IMR-90 (cell line): ENCODE data around the gene RALGAPA2. TPM values are rescaled to one million over a fixed set of nuclear protein-coding genes. Genes with fewer than 3 reads are reported as not detected.

Experiments used
- ATAC-seq: fragments of 200-7000 bp; cut with Tn5 transposase; 2 replicates; pipeline ENCODE4 v1.9.1; 2020; ENCODE audit warnings: low read depth, mild to moderate bottlenecking, moderate library complexity
- BruUV-seq: library from RNA; stranded (reverse); fragments of 400-500 nt; replicated peaks from 2 replicates; lab custom pipeline; 2021; lab: Mats Ljungman, UMichigan
- CTCF ChIA-PET: fragments of 300-600 bp; formaldehyde crosslinking; extraction: SDS; loops from one replicate; lab custom pipeline; 2021; ENCODE audit warnings: antibody characterized with exemption; lab: Yijun Ruan, JAX
- POLR2A ChIA-PET: fragments of 300-600 bp; sonication (Branson Sonifier 250); formaldehyde crosslinking; loops from one replicate; lab custom pipeline; 2022; ENCODE audit warnings: antibody characterized with exemption; ENCODE audit not compliant: unreplicated experiment; lab: Charles Lee
- DNase-seq: peaks from one replicate; pipeline ENCODE4 v3.0.0; 2013
- H2AFZ ChIP-seq: replicated peaks from 2 replicates; pipeline ENCODE3; 2013; ENCODE audit warnings: low read length, mild to moderate bottlenecking; ENCODE audit not compliant: poor library complexity
- H2AK5ac ChIP-seq: 2 replicates; pipeline ENCODE4 v1.6.1; 2013; ENCODE audit warnings: low read depth, low read length, inconsistent platforms
- H2AK9ac ChIP-seq: replicated peaks from 2 replicates; pipeline ENCODE3; 2013; ENCODE audit warnings: mild to moderate bottlenecking, low read depth, low read length, moderate library complexity; ENCODE audit not compliant: poor library complexity
- H2BK120ac ChIP-seq: 2 replicates; pipeline ENCODE4 v1.6.1; 2013; ENCODE audit warnings: low read depth, low read length, inconsistent platforms
- H2BK15ac ChIP-seq: 3 replicates; pipeline ENCODE4 v1.6.1; 2013; ENCODE audit warnings: low read depth, low read length, inconsistent platforms
- H2BK20ac ChIP-seq: 2 replicates; pipeline ENCODE4 v1.6.1; 2013; ENCODE audit warnings: low read depth, mild to moderate bottlenecking, inconsistent platforms, low read length, moderate library complexity
- H2BK5ac ChIP-seq: 2 replicates; pipeline ENCODE4 v1.6.1; 2013; ENCODE audit warnings: mild to moderate bottlenecking, low read depth, low read length, inconsistent platforms; ENCODE audit not compliant: poor library complexity, severe bottlenecking
- H3K14ac ChIP-seq: replicated peaks from 2 replicates; pipeline ENCODE4 v1.6.1; 2013; ENCODE audit warnings: low read depth, low read length, inconsistent platforms
- H3K18ac ChIP-seq: 2 replicates; pipeline ENCODE4 v1.6.1; 2013; ENCODE audit warnings: low read depth, low read length, control low read depth
- H3K23ac ChIP-seq: 2 replicates; pipeline ENCODE4 v1.6.1; 2013; ENCODE audit warnings: low read depth, low read length, inconsistent platforms
- H3K27ac ChIP-seq: 2 replicates; pipeline ENCODE4 v1.5.1; 2013; ENCODE audit warnings: mild to moderate bottlenecking, control low read depth, low read length; ENCODE audit not compliant: insufficient read depth
- H3K27me3 ChIP-seq: 2 replicates; pipeline ENCODE4 v1.6.1; 2013; ENCODE audit warnings: low read length; ENCODE audit not compliant: control insufficient read depth, insufficient read depth
- H3K36me3 ChIP-seq: 2 replicates; pipeline ENCODE4 v1.6.1; 2013; ENCODE audit warnings: low read length, mixed read lengths; ENCODE audit not compliant: control insufficient read depth, insufficient read depth
- H3K4ac ChIP-seq: 2 replicates; pipeline ENCODE4 v1.6.1; 2013; ENCODE audit warnings: low read depth, low read length, inconsistent platforms
- H3K4me1 ChIP-seq: 2 replicates; pipeline ENCODE4 v1.6.1; 2013; ENCODE audit warnings: low read length, mixed read lengths; ENCODE audit not compliant: control insufficient read depth, insufficient read depth
- H3K4me2 ChIP-seq: 2 replicates; pipeline ENCODE4 v1.6.1; 2013; ENCODE audit warnings: low read depth, mild to moderate bottlenecking, control low read depth, low read length, moderate library complexity
- H3K4me3 ChIP-seq: 2 replicates; pipeline ENCODE4 v1.5.1; 2013; ENCODE audit warnings: low read depth, mild to moderate bottlenecking, control low read depth, low read length, moderate library complexity; ENCODE audit not compliant: insufficient read depth
- H3K56ac ChIP-seq: 2 replicates; pipeline ENCODE4 v1.6.1; 2013; ENCODE audit warnings: low read length, inconsistent platforms; ENCODE audit not compliant: insufficient read depth; ENCODE audit errors: extremely low read depth
- H3K79me1 ChIP-seq, 2 experiments: 2 replicates each; pipeline ENCODE4 v1.6.1; 2013; ENCODE audit warnings: low read length in 2 of 2, inconsistent platforms in 1 of 2, low read depth in 1 of 2
- H3K9ac ChIP-seq: 2 replicates; pipeline ENCODE4 v1.6.1; 2013; ENCODE audit warnings: low read depth, low read length, control low read depth
- H3K9me1 ChIP-seq: 2 replicates; pipeline ENCODE4 v1.6.1; 2013; ENCODE audit warnings: low read length, inconsistent platforms; ENCODE audit not compliant: insufficient read depth
- H3K9me3 ChIP-seq: 2 replicates; pipeline ENCODE4 v1.6.1; 2013; ENCODE audit warnings: low read length; ENCODE audit not compliant: control insufficient read depth, insufficient read depth
- H4K20me1 ChIP-seq: 2 replicates; pipeline ENCODE4 v1.6.1; 2013; ENCODE audit warnings: low read length, inconsistent platforms; ENCODE audit not compliant: insufficient read depth
- H4K5ac ChIP-seq: 2 replicates; pipeline ENCODE4 v1.6.1; 2013; ENCODE audit warnings: mild to moderate bottlenecking, low read depth, low read length, control low read depth
- H4K8ac ChIP-seq, 2 experiments: 2 replicates each; pipeline ENCODE4 v1.6.1; 2013; ENCODE audit warnings: low read depth in 2 of 2, low read length in 2 of 2, control low read depth in 1 of 2, inconsistent platforms in 1 of 2
- H4K91ac ChIP-seq: 2 replicates; pipeline ENCODE4 v1.6.1; 2013; ENCODE audit warnings: low read depth, low read length, inconsistent platforms; ENCODE audit not compliant: insufficient read depth
- BHLHE40 ChIP-seq: fragments of 150-350 bp; IDR thresholded peaks from 2 replicates; pipeline ENCODE4 v1.6.1; 2016; ENCODE audit warnings: mild to moderate bottlenecking, low read depth, low read length
- CHD1 ChIP-seq: IDR thresholded peaks from 2 replicates; pipeline ENCODE4 v1.6.1; 2012; ENCODE audit warnings: low read depth, low read length, improper control_type of control experiment
- FOS ChIP-seq: fragments of 150-350 bp; IDR thresholded peaks from 2 replicates; pipeline ENCODE4 v1.6.1; 2016; ENCODE audit warnings: low read depth, low read length
- MAFK ChIP-seq: IDR thresholded peaks from 2 replicates; pipeline ENCODE4 v1.6.1; 2012; ENCODE audit warnings: low read depth, low read length, improper control_type of control experiment
- MAZ ChIP-seq: IDR thresholded peaks from 2 replicates; pipeline ENCODE4 v1.6.1; 2012; ENCODE audit warnings: low read depth, mild to moderate bottlenecking, low read length, improper control_type of control experiment, moderate library complexity, borderline replicate concordance
- MXI1 ChIP-seq: IDR thresholded peaks from 2 replicates; pipeline ENCODE4 v1.6.1; 2012; ENCODE audit warnings: low read depth, mild to moderate bottlenecking, low read length, moderate library complexity, borderline replicate concordance
- POLR2A ChIP-seq: IDR thresholded peaks from 2 replicates; pipeline ENCODE4 v1.6.1; 2012; ENCODE audit warnings: mild to moderate bottlenecking, low read depth, low read length
- RAD21 ChIP-seq: IDR thresholded peaks from 2 replicates; pipeline ENCODE4 v1.6.1; 2012; ENCODE audit warnings: low read length, improper control_type of control experiment
- RCOR1 ChIP-seq: IDR thresholded peaks from 2 replicates; pipeline ENCODE4 v1.6.1; 2012; ENCODE audit warnings: mild to moderate bottlenecking, low read length, improper control_type of control experiment; ENCODE audit not compliant: insufficient replicate concordance
- WGBS, 2 experiments: methylation state at CpG; one replicate each; pipeline versions ENCODE4 v1.1.5 to v1.1.7; 2013; ENCODE audit warnings: missing lambda C conversion rate in 2 of 2; ENCODE audit not compliant: insufficient read length in 1 of 2; ENCODE audit errors: extremely low coverage in 2 of 2; 5-methylcytosine and 5-hydroxymethylcytosine counted together
- dilution Hi-C: fragments of 300-500 bp; cut with HindIII; formaldehyde crosslinking; loops from one replicate; pipeline ENCODE4 v1.14.3; 2018; ENCODE audit warnings: low sequenced_read_pairs; ENCODE audit not compliant: unreplicated experiment
- in situ Hi-C: fragments of 300-500 bp; cut with MboI; formaldehyde crosslinking; loops from 3 replicates; pipeline ENCODE4 v1.14.3; 2019; ENCODE audit warnings: low sequenced_read_pairs, inconsistent platforms, mixed read lengths
- intact Hi-C: fragments of 100-400 bp; cut with micrococcal nuclease; formaldehyde crosslinking; loops from 2 replicates; pipeline ENCODE4 v1.10.0; 2022
- polyA plus RNA-seq, 3 experiments: library from polyadenylated mRNA; depleted of rRNA; stranded (reverse); fragments of >200 nt; gene quantifications; 2 replicates each; pipeline ENCODE4 v1.2.3, GENCODE V29; 2012; ENCODE audit warnings: low replicate concordance in 1 of 3
- total RNA-seq: library from RNA; depleted of rRNA; stranded (reverse); fragments of >200 nt; gene quantifications from 2 replicates; pipeline ENCODE4 v1.2.3, GENCODE V29; 2012
- TF ChIP-seq, protein P1 (sequence below): conservative IDR thresholded peaks from 2 replicates; pipeline ENCODE4 v1.5.1; 2012; ENCODE audit warnings: mild to moderate bottlenecking, low read depth, low read length, improper control_type of control experiment
- TF ChIP-seq, protein P2 (sequence below): fragments of 150-350 bp; IDR thresholded peaks from 2 replicates; pipeline ENCODE4 v1.6.1; 2017; ENCODE audit warnings: mild to moderate bottlenecking, antibody characterized with exemption, low read length, low read depth

RALGAPA2 gene
- total and polyA plus RNA-seq, 2 of the 4 experiments (the other 2 are of a cell fraction), result 1.3 to 3.9 TPM

DNA sequence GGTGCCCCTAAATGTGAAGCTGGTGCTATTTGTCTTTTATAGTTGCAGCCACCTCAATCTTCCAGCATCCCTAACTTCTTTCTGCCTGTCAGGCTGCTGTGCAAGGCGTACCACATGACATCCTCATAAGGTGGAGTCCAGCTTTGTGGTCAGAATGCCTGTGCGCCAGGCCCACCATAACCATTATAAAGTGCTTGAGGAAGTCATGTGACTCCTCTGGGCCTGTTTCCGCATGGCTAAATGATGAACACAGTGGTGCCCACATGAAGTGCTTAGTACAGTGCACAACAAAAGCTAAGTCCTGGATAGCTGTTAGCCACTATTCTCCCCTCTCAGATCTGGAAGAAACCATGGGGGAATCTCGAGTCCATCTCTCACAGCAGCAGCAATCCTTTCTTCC is 268.9 kb downstream of the RALGAPA2 start:
- POLR2A ChIA-PET, result no interaction called here
- dilution Hi-C loops, result no loop called here
- ATAC-seq, result no peak

More for the DNA sequence above, 268.9 kb downstream of the RALGAPA2 start:
- in situ Hi-C loops (no loop called here), intact Hi-C loops (no loop called here)
- peaks cover 3% of the 10 kb centered on the region; the same call in 1 of the 2 replicates for H3K4me1 ChIP-seq
- H3K4me2 ChIP-seq, result no peak overlapping the region
- no peak overlapping the region for H3K27ac ChIP-seq
- H3K79me1 ChIP-seq, result no peaks in the 10 kb centered on the region
- no peaks in the 10 kb centered on the region for H3K9me3 ChIP-seq
- H3K14ac ChIP-seq, result no peak overlapping the region
- H2BK5ac ChIP-seq, result no peak overlapping the region
- no peak overlapping the region for H2BK120ac ChIP-seq
- no peak overlapping the region for H2AFZ ChIP-seq
- H3K18ac ChIP-seq, result no peak overlapping the region
- H4K20me1 ChIP-seq, result no peaks in the 10 kb centered on the region
- H4K91ac ChIP-seq, result no peak overlapping the region
- H2AK5ac ChIP-seq, result no peak overlapping the region
- no peak overlapping the region for H4K5ac ChIP-seq
- H4K8ac ChIP-seq, result no peak overlapping the region
- H3K4ac ChIP-seq, result no peak overlapping the region
- H2BK20ac ChIP-seq, result no peak overlapping the region
- H3K36me3 ChIP-seq, result no peaks in the 10 kb centered on the region
- CTCF ChIA-PET, result no interaction called here
- TF ChIP-seq BHLHE40 (no peak), MXI1 (no peak), RCOR1 (no peak), MAFK (no peak), FOS (no peak), POLR2A (no peak), RAD21 (no peak), MAZ (no peak), CHD1 (no peak)
- TF ChIP-seq, protein P1, sequence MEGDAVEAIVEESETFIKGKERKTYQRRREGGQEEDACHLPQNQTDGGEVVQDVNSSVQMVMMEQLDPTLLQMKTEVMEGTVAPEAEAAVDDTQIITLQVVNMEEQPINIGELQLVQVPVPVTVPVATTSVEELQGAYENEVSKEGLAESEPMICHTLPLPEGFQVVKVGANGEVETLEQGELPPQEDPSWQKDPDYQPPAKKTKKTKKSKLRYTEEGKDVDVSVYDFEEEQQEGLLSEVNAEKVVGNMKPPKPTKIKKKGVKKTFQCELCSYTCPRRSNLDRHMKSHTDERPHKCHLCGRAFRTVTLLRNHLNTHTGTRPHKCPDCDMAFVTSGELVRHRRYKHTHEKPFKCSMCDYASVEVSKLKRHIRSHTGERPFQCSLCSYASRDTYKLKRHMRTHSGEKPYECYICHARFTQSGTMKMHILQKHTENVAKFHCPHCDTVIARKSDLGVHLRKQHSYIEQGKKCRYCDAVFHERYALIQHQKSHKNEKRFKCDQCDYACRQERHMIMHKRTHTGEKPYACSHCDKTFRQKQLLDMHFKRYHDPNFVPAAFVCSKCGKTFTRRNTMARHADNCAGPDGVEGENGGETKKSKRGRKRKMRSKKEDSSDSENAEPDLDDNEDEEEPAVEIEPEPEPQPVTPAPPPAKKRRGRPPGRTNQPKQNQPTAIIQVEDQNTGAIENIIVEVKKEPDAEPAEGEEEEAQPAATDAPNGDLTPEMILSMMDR, result no peak
- TF ChIP-seq, protein P2, sequence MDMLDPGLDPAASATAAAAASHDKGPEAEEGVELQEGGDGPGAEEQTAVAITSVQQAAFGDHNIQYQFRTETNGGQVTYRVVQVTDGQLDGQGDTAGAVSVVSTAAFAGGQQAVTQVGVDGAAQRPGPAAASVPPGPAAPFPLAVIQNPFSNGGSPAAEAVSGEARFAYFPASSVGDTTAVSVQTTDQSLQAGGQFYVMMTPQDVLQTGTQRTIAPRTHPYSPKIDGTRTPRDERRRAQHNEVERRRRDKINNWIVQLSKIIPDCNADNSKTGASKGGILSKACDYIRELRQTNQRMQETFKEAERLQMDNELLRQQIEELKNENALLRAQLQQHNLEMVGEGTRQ, result no peak
- no peak overlapping the region for H2AK9ac ChIP-seq
- no peak overlapping the region for H2BK15ac ChIP-seq
- no peak overlapping the region for H3K56ac ChIP-seq
- WGBS, 2 experiments, result 90% methylated on average over 3 of the region's 4 CpGs; no CpG with 5 or more reads in 1 of the 2 experiments
- H3K9ac ChIP-seq, result no peak overlapping the region
- BruUV-seq, result no TSS peak
- H3K9me1 ChIP-seq, result peaks cover 5% of the 10 kb centered on the region; the same call in 1 of the 2 replicates
- no peak for DNase-seq
- H3K4me3 ChIP-seq, result no peak overlapping the region
- no peak overlapping the region for H3K23ac ChIP-seq
- no peaks in the 10 kb centered on the region for H3K27me3 ChIP-seq
